Mammary epithelial cell (primary cell): ENCODE results near the gene SSMEM1.

Experiments used
- CTCF ChIP-seq, 2 donors: IDR thresholded peaks in 1 of 2; conservative IDR thresholded peaks in 1 of 2; 2 replicates each; pipeline ENCODE4 v1.5.1; 2011 to 2012; ENCODE audit warnings: inconsistent platforms in 2 of 2, low read length in 2 of 2, mild to moderate bottlenecking in 2 of 2, control low read depth in 1 of 2, low read depth in 1 of 2; ENCODE audit not compliant: insufficient read depth in 1 of 2; ENCODE audit errors: extremely low read depth in 1 of 2
- EZH2 ChIP-seq: IDR thresholded peaks from 2 replicates; pipeline ENCODE4 v1.6.1; 2012; ENCODE audit warnings: low read length, inconsistent platforms, borderline replicate concordance

DNA sequence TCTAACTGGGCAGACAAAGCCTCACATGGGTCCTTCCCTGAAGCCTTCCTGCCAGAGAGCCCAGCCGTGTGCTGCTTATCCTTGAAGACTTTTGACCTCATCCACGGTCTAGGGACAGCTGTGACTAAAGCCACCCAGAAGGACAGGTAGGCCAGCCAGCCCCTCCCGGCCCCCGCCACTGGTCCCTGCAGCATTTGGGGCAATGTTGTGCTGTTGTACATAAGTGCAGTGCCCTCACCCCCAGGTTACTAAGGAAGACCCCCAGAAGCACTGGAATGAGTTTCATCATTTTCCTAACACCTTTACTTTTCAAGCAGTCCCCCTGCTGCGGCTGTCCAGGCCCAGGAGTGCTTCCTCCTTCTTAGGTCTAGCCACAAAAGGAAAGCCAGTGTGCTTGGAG, 45.5 kb upstream of the SSMEM1 start:
- TF ChIP-seq CTCF (conservative IDR thresholded peaks at IDR 0.05 in 1 of 2, IDR thresholded peaks at IDR 0.05 in 1 of 2; ENCODE audit: extremely low read depth in 1 of 2, insufficient read depth in 1 of 2, low read depth in 1 of 2, low read length in 2 of 2) (no peak), EZH2 (no peak)
